GM19023 (cell line): ENCODE data around the gene CCDC154.

Experiments used
- ATAC-seq: cut with Tn5 transposase; IDR thresholded peaks from one replicate; pipeline ENCODE4 v1.9.1; 2021; ENCODE audit warnings: mild to moderate bottlenecking, moderate library complexity; ENCODE audit not compliant: unreplicated experiment

The CCDC154 gene

DNA sequence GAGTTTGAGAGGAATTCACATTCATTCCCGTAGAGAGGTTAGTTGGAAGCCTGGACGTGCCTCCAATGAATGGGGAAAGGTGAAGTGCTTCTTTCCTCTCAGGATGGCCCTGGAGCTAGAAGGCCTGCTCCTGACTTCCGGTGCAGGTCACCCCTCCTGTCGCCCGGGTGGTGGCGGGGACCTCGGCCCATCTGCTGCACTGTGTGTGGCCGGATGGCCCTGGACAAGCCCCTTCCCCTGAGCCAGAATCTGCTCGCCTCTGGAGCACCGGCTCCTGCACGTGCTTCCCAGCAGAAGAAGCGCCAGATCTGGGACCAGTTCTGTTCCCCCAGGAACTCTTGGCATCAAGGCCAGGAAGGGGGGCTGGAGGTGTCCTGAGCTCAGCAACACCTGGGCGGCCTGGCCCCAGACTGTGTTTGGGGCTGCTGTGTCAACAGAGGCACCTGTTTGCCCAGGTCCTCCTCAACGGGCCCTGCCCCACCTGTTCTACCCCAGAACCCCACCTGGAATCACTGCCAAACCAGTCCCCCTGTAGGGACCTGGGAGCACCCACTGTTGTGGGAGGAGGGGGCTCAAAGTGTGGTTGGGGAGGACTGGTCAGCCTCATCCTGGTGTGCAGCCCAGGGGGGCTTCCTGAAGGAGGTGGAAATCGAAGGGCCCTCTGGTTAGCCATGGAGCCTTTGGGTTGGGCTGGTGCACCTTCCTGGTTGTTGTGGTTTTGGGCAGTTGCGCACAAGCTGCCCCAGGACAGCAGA is 18.6 kb downstream of the CCDC154 start:
- no peak for ATAC-seq

DNA sequence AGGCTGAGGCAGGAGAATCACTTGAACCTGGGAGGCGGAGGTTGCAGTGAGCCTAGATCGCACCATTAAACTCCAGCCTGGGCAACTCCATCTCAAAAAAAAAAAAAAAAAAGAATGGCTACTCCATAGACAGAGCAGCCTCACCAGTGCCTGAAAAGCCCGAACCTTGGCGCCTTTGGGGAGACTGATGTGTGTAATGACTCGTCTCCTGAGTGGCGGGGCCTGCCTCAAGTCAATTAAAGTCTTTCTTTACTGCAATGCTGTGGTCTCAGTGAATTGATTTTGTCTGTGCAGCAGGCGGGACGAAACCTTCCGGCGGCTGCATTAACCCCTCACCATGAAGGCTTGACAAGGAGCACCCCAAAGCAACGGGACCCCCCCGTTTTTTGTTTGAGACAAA is 20.3 kb downstream of the CCDC154 start:
- no peak for ATAC-seq

DNA sequence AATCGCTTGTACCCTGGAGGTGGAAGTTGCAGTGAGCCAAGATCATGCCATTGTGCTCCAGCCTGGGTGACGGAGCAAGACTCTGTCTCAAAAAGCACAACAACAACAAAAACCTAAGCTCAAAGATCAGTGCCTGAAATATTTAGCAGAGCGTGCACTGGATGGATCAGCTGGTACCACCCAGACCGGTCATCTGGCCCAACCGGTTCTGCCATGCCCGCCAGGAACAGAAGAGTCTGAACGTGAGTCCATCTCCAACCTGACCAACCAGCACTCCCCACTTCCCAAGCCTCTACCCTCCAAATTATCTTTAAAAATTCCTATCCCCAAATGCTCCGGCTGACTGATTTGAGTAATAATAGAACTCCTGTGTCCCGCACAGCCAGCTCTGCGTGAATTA is 22.3 kb downstream of the CCDC154 start:
- no peak for ATAC-seq

DNA sequence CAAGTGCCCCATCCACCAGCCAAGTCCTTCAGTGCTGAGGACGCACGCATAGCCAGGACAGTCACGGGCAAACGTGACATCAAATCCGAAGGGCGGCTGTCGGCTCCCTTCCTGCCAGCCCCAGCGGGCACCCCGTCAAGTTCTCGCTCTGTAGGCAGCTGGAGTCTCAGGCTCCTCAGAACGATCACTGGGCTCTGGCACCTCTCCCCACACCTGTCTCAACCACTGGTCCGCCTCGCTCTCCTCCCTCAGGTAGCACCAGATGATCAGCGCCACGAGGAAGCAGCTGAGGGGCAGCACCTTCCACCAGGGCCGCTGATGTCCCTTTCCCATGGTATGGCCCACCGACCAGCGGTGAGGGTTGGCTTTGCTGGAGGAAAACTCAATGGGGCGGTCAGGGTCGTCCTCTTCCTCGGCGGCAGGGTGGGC is 24.2 kb downstream of the CCDC154 start:
- ATAC-seq = no peak

DNA sequence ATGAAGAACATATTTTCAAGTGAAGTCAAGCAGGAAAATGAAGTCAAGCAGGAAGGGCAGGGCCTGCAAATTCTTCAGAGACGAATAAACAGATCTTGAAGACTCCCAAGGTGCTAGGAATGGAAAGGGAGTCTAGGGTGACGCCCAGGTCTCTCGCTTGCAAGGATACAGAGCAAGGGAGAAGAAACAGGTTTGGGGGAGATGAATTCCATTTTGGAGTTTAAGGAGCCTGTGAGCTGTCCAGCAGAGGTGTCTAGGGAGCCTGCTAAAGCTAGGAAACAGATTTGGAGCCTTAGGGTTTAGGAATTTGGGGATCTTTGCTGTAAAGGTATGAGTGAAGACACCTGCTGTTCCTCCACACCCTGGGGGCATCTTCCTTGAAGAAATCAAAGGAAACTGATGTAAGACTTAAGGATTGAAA is 27.8 kb downstream of the CCDC154 start:
- ATAC-seq = no peak

DNA sequence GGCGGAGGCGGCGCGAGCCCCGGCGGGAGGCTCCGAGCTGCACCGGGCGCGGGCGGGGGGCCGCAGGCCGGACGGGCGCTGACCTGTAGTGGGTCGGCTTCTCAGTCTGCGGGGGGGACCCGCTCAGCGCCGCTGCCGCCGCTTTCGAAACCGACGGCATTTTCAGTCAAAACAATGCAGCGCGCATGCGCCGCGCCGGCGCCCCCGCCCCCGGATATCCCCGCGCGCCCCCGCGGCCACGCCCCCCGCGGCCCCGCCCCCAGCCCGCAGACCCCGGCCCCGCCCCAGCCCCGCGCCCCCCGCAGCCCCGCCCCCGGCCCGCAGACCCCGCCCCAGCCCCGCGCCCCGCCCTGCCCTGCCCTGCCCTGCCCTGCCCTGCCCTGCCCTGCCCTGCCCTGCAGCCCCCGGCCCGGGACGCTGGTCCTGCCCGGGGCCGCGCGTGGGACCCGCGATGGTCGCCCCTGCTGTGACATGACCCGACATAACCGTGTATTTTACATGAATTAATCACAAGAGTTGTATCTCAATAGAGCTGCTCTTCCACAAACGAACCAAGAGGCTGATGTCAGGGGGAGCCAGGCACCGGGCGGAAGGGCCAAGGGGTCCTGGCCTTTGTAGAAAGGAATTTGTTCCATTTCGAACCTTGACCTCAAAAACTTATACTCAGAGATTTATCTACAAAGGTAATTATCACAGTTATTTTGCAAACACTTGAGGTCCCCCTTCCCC is 29.7 kb downstream of the CCDC154 start, which contains the start of gene UNKL:
Gene UNKL (minus strand): TSS at position 173 of the 729 bp plus-strand sequence. CDS start 13 bp downstream, at position 160.
- peak; percentile 65 for ATAC-seq

DNA sequence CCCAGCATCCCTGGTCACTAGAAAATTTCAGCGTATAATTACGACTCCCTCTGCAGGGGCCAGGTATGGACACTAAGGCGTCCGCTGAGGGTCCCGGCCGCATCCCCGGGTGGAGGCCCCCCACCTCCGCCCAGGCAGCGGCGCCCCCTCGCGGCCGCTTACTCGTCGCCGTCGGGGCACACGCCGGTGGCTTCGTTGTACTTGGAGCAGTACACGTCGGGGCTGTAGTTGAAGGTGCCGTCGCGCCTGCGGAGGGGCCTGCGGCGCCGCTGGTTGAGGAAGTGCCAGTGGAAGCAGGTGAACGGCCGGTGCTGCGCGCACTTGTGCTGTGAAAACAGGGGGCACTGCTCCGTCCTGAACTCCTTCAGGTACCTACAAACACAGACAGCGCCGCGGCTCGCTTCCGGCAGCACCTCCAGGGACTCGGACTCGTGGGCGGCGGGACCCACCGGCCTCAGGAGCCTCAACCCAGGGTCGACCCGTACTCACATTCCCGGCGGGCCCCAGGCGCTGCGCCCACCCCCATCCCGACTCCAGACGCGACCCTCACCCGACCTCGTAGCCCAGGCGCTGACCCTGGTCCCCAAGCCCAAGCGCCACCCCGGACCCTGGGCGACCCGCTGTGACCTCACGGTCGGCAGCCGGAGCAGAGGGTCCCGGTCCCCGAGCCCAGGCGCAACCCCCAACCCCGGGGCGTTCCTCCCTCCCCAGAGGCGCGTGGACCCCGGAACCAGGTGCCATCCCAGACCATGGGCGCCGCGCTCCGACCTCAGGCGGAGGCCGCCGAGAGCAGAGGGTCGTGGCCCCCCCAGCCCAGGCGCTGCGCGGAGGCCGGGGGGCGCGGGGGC is 30.4 kb downstream of the CCDC154 start:
- ATAC-seq = peak; percentile 24

DNA sequence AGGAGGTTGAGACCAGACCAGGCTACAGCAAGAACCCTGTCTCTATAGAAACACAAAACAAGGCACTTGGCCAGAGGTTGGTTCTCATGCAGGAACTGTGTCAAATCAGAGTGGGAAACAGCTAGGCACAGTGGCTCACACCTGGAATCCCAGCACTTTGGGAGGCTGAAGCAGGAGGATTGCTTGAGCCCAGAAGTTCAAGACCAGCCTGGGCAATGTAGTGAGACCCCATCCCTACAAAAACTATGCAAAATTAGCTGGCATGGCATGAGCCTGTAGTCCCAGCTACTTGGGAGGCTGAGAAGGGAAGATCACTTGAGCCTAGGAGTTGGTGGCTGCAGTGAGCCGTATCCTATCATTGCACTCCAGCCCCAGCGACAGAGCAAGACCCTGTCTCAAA is 31.5 kb downstream of the CCDC154 start:
- ATAC-seq = no peak

DNA sequence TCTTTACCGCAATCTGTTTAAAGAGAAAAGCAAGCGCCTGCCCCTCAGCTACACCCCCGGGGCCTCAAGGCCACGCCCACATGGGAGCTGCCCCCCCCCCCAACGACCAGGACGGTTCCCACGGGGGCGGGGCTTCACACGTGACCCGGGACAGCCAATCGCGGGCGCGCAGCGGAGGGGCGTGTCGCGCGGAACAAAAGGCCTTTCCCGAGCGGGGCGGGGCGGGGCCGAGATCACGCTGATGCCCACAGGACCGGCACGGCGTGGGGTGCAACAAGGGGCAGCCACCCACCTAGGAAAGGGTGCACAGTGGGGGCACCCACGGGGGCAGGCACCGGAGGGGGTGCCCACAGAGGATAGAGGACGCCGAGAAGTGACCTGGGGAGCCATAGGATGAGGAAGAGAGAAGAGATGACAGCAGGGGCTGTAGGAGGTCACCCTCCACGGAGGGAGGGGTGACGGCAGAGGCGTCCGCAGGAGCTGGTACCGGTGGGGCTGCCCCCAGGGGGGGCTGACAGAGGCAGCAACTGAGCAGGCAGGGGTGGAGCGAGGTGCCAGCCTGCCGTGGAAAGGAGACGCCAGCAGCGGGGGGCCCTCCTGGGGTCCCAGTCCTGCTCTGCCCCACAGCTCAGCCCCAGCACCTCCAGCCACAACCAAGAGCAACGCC is 36.1 kb downstream of the CCDC154 start:
- peak; percentile 78 for ATAC-seq

DNA sequence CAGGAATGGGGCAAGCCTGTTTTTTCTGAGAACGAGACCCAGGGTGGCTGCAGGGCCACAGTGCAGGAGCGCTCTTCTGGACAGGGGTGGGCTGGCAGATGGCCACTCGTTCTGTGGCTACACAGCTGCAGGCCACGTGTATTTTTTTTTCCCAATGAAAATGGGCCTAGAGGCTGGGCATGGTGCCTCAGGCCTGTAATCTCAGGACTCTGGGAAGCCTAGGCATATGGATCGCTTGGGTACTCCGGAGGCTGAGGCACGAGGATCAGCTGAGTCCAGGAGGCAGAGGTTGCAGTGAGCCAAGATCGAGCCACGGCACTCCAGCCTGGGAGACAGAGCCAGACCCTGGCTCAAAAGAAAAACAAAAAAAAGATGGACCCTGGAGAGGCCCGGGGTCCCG is 36.6 kb downstream of the CCDC154 start:
- no peak for ATAC-seq

DNA sequence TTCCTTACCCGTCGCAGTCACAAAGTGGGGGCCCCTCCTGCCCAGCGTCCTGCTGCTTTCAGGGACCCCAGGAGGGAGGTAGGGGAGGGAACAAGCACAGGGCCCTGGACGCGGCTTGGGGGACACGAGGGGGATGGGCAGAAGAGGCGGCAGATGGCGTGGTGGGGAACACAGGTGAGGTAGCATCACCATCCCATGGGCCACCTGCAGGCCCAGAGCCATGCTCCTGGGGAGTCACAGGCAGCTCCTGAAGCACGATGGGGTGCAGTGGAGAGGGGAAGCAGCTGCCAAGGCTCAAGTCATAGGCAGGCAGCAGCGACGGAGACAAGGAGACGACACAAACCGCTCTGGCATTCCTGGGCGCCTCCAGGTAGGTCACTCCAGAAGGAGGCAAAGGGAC is 40.6 kb downstream of the CCDC154 start:
- no peak for ATAC-seq

DNA sequence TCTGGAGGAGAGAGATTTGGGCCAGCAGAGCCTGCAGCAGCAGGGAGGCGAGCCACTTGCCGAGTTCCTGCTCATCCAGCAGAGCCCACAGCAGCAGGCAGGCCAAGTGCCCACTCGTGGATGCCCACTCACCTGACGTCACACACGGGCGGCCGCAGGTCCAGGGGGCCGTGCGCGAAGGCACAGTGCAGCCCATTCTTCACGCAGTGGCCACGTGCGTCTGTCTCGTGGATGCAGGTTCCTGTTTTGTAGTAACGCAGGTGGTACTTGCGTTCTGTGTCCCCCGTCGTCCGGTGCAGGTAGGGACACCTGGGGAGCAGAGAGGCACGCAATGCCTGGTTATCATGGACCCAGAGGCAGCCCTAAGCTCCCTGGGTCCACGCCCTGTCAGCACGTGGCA is 41.3 kb downstream of the CCDC154 start:
- ATAC-seq = no peak

DNA sequence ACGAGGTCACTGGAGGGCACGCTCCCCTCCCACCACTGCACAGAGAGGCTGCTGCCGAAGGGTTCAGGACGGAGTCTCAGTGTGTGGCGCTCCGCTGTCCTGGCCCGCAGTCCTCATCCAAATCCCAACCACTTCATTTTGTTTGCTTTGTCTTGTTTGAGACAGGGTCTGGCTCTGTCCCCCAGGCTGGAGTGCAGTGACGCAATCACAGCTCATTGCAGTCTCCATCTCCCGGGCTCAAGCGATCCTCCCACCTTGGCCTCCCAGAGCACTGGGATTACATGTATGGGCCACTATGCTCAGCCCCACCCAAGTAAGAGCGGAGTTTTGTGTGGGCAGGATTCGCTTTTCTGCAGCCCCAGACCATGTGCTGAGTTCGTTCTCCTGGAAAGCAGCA is 42.6 kb downstream of the CCDC154 start:
- no peak for ATAC-seq

DNA sequence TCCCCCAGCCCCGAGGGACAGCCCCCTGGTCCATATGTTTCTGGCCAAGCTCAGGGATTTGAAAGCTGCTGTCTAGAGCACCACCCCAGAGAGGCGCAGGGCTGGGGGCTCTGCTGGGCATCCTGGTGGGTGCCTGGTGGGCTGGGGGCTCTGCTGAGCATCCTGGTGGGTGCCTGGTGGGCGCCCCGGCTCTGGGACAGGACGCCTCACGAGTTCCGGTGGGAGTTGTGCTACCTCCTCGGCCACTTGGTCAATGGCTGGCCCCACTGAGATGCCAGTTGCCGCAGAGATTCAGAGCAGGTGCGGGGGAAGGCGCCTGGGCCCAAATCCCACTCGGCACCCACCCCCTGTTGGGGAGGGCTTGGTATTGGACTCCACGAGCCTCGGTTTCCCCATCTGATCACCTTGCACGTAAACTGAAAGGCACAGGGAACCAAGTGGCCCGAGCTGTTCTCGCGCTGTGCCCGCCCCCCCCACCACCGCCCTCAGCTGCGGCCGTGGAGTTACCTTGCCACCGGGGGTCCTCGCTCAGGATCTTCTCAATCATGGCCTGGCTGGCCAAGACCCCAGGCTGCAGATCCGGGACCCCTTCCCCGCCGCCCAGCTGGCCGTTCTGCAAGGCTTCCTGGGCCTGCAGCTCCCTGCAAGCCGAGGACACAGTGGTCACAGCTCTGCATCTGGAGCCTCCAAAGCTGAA is 43.1 kb downstream of the CCDC154 start:
- ATAC-seq = no peak

DNA sequence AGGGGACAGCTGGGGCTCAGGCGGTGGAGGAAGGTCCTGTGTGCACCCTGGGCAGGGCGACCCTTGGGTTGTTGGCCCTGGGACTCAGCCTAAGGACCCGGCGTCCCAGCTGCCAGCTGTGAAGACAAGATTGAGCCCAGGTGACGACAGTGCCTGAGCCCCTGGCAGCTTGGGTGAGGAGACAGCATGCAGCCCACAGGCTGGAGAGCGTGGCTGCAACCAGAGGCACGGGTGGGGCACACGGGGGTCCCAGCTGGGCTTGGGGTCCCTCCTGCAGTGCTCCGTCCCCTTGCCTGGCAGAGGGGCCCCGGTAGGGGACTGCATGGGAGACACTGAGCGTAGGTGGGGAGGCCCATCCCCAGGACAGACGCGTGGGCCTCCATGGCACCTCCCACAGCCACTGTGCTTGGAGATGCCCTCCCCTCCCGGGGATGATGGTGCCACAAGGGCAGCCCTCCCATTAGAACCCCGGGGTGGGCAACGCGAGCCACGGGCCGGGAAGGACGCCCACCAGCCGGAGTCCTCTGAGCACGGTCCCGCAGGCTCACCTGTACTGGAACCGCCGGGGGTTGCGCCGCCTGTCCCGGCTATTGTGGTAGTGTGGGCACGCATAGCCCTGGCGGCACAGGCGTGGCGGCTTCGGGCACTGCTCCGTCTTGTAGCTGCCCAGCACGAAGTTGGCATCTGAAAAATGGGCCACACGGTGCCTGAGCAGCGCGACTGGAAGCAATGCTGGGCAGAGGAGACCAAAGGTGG is 45.4 kb downstream of the CCDC154 start:
- ATAC-seq = no peak

DNA sequence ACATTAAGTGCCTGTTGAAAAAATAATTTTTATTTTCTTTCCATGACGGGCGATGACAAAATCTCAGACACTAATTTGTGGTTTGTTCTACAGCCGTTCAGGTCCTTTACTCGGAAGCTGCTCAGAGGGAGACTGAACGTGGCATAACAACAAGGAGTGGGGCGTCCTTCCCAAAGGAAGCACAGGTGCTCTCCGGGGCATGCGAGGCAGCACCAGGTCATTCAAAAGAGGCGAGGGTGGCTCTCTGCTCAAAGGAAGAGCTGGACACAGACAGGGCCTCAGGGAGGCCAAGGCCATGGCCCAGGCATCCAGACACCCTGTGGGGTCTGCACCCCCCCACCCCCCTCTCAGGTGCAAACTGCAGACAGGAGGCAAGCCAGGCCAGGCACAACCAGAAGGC is 46.0 kb downstream of the CCDC154 start:
- ATAC-seq = no peak

DNA sequence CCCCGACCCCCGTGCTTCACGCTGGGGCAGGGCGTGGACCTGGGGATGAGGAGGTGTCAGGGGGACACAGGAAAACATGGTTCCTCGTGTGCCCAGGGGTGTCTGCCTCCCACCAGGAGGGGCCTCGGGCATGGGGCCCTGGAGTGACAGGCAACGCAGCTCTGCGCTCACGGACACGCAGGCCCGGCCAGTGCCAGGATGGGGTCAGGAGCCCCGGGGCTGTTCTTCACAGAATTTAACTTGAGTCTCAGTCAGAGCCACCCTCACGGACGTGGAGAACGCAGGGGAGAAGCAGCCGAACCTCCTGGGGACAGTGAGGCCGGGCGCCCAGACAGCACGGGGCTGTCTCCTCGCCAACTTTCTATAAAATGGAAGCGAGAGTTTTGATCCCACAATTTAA is 46.6 kb downstream of the CCDC154 start:
- ATAC-seq = no peak

DNA sequence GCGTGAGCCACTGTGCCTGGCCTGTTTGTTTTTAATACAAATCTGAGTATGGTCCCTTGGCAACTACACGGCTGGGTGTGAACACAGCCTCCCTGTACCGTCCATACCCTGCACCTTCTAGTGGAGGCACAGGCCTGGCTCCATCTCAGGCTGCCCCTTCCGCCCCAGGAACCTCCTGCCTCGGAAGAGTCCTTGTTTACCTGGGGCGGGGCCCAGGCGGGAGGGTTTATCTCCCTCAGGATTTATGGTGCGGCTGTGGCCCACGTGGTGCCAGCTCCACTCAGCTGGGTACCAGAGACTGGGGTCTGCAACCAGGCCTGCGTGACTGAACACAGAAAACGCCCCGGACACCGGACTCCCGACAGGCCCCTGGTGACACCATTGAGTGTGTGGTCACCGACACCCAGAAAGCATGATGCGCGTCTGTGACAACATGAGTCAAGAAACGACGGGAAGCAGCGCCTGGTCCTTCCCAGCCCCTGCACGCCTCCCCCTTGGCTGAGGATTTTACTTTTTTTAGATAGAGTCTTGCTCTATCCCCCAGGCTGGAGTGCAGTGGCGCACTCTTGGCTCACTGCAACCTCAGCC is 48.8 kb downstream of the CCDC154 start:
- no peak for ATAC-seq

DNA sequence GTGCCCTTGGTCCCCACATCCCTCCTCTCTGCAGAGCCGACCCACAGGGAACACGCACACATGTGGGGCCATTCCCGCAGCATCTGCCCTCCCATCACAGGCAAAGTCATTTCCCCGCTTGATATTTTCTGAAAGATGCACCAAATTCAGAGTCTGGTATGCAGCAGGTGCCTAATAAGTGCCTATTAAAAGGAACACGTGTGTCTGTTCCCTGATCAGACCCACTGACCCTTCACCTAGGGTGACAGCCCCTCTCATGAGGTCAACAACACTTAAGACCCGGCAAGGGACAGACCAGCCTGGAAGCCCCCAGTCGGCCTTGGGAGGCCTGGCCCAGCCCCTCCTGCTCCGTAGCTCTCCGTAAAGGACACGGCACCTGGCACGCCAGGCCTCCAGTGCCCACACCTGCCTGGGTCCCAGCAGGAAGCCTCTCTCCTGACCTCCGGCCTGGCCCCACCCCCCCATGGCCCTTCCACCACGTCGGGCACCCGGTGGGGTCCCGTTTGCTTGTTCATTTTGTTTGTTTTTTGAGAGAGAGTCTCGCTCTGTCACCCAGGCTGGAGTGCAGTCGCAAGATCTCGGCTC is 49.9 kb downstream of the CCDC154 start:
- ATAC-seq = no peak
